ENCODE results near the gene KCND2. TPM values are rescaled to one million over a fixed set of nuclear protein-coding genes. Genes with fewer than 3 reads are reported as not detected.

KCND2 gene
- polyA plus RNA-seq, 1 of the 3 experiments (the other 2 are of a cell fraction): not detected

GRCh38 chr7:120583899-120584586 lies 311.1 kb downstream of the KCND2 start:
- H3K9me3 ChIP-seq: no peaks in the 10 kb centered on the region
- no peak overlapping the region for H3K27ac ChIP-seq (ENCODE audit: low read depth in 2 of 2, low read length in 1 of 2)
- no peak overlapping the region for H3K4me3 ChIP-seq (ENCODE audit: low read depth in 2 of 2, low read length in 1 of 2)
- ChIA-PET CTCF (interaction anchor here (1.7 kb wide), 1 partner anchor 9 kb away, joined by 6 read pairs; no protein-coding TSS in a partner anchor), POLR2A (no interaction called here)
- no peaks in the 10 kb centered on the region for H4K20me1 ChIP-seq (ENCODE audit: insufficient read depth)
- no peaks in the 10 kb centered on the region for H3K36me3 ChIP-seq (replicated peaks in 1 of 2; ENCODE audit: control insufficient read depth in 1 of 2, insufficient read depth in 2 of 2, low read length in 1 of 2)
- no peak overlapping the region for H3K4me2 ChIP-seq
- DNase-seq: no peak
- H3K27me3 ChIP-seq (ENCODE audit: insufficient read depth): no peaks in the 10 kb centered on the region
- 5% methylated on average over 4 of the region's 4 CpGs for WGBS (ENCODE audit: low lambda C conversion rate)
- H3K9me2 ChIP-seq: no peaks in the 10 kb centered on the region
- TF ChIP-seq TCF12 (IDR thresholded peaks at IDR 0.05): no peak
- TF ChIP-seq, protein P1, sequence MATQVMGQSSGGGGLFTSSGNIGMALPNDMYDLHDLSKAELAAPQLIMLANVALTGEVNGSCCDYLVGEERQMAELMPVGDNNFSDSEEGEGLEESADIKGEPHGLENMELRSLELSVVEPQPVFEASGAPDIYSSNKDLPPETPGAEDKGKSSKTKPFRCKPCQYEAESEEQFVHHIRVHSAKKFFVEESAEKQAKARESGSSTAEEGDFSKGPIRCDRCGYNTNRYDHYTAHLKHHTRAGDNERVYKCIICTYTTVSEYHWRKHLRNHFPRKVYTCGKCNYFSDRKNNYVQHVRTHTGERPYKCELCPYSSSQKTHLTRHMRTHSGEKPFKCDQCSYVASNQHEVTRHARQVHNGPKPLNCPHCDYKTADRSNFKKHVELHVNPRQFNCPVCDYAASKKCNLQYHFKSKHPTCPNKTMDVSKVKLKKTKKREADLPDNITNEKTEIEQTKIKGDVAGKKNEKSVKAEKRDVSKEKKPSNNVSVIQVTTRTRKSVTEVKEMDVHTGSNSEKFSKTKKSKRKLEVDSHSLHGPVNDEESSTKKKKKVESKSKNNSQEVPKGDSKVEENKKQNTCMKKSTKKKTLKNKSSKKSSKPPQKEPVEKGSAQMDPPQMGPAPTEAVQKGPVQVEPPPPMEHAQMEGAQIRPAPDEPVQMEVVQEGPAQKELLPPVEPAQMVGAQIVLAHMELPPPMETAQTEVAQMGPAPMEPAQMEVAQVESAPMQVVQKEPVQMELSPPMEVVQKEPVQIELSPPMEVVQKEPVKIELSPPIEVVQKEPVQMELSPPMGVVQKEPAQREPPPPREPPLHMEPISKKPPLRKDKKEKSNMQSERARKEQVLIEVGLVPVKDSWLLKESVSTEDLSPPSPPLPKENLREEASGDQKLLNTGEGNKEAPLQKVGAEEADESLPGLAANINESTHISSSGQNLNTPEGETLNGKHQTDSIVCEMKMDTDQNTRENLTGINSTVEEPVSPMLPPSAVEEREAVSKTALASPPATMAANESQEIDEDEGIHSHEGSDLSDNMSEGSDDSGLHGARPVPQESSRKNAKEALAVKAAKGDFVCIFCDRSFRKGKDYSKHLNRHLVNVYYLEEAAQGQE (IDR thresholded peaks at IDR 0.05; ENCODE audit: low read depth, low read length): no peak
- no peak for TF ChIP-seq RCOR1 (IDR thresholded peaks at IDR 0.05; ENCODE audit: low read length)
- no peak for TF ChIP-seq CHD2 (IDR thresholded peaks at IDR 0.05; ENCODE audit: low read length, partially characterized antibody)
- TF ChIP-seq MXI1 (IDR thresholded peaks at IDR 0.05; ENCODE audit: low read depth, low read length): no peak
- no peak for TF ChIP-seq PBX3 (IDR thresholded peaks at IDR 0.05)
- TF ChIP-seq MEF2A (IDR thresholded peaks at IDR 0.05; ENCODE audit: borderline replicate concordance, low read depth): no peak
- no peak for TF ChIP-seq SMC3 (IDR thresholded peaks at IDR 0.05; ENCODE audit: low read depth, low read length)
- no peak for TF ChIP-seq RAD21 (IDR thresholded peaks at IDR 0.05; ENCODE audit: low read length)
- TF ChIP-seq YY1 (IDR thresholded peaks at IDR 0.05; ENCODE audit: low read depth): no peak
- TF ChIP-seq POLR2AphosphoS5 (IDR thresholded peaks at IDR 0.05; ENCODE audit: low read depth, low read length): no peak
- no peak for TF ChIP-seq NFIC (IDR thresholded peaks at IDR 0.05; ENCODE audit: borderline replicate concordance)
- no peak for TF ChIP-seq RXRA (IDR thresholded peaks at IDR 0.05; ENCODE audit: borderline replicate concordance, low read depth)
- no peak for TF ChIP-seq EZH2phosphoT487 (IDR thresholded peaks at IDR 0.05; ENCODE audit: borderline replicate concordance, low read depth)
- TF ChIP-seq SIN3A (IDR thresholded peaks at IDR 0.05; ENCODE audit: borderline replicate concordance, low read depth, low read length): no peak
- no peak for TF ChIP-seq MAX (IDR thresholded peaks at IDR 0.05; ENCODE audit: low read depth)
- no peak overlapping the region for H2AFZ ChIP-seq (ENCODE audit: low read depth)
- H3K9ac ChIP-seq: no peak overlapping the region
- no peaks in the 10 kb centered on the region for H3K79me2 ChIP-seq (ENCODE audit: insufficient read depth)
- H3F3A ChIP-seq (replicated peaks; ENCODE audit: insufficient read depth): no peaks in the 10 kb centered on the region
- no peaks in the 10 kb centered on the region for H3K4me1 ChIP-seq (ENCODE audit: control insufficient read depth in 1 of 2, insufficient read depth in 2 of 2, low read depth in 1 of 2, low read length in 1 of 2)
